H9 (cell line): ENCODE measurements around the gene SLC22A5. TPM values are rescaled to one million over a fixed set of nuclear protein-coding genes. Genes with fewer than 3 reads are reported as not detected.

Source experiments
- DNase-seq: peaks from one replicate; pipeline ENCODE4 v3.0.0-alpha.2; 2017
- H2AFZ ChIP-seq: one replicate; pipeline ENCODE4 v1.6.1; 2013; ENCODE audit warnings: mild to moderate bottlenecking, low read length, control low read depth, moderate library complexity
- H2AK5ac ChIP-seq: 2 replicates; pipeline ENCODE4 v1.6.1; 2013; ENCODE audit warnings: low read length, control low read depth, mixed read lengths; ENCODE audit not compliant: insufficient read length
- H2BK120ac ChIP-seq: one replicate; pipeline ENCODE4 v1.6.1; 2013; ENCODE audit warnings: low read depth, mild to moderate bottlenecking, low read length, control low read depth, inconsistent platforms; ENCODE audit not compliant: poor library complexity, severe bottlenecking
- H2BK12ac ChIP-seq: 2 replicates; pipeline ENCODE4 v1.6.1; 2013; ENCODE audit warnings: low read length, control low read depth, mixed read lengths, low read depth; ENCODE audit not compliant: insufficient read length
- H2BK15ac ChIP-seq: 2 replicates; pipeline ENCODE4 v1.6.1; 2013; ENCODE audit warnings: low read depth, low read length, control low read depth
- H2BK20ac ChIP-seq: one replicate; pipeline ENCODE4 v1.6.1; 2013; ENCODE audit warnings: low read depth, mild to moderate bottlenecking, low read length, control low read depth, inconsistent platforms; ENCODE audit not compliant: poor library complexity, severe bottlenecking
- H2BK5ac ChIP-seq: 2 replicates; pipeline ENCODE4 v1.6.1; 2013; ENCODE audit warnings: low read length, control low read depth, mixed read lengths; ENCODE audit not compliant: insufficient read length
- H3K14ac ChIP-seq: 2 replicates; pipeline ENCODE4 v1.6.1; 2013; ENCODE audit warnings: low read length, control low read depth; ENCODE audit not compliant: insufficient read depth
- H3K18ac ChIP-seq: 2 replicates; pipeline ENCODE4 v1.6.1; 2013; ENCODE audit warnings: low read depth, mild to moderate bottlenecking, mixed read lengths, low read length, control low read depth; ENCODE audit not compliant: insufficient read length
- H3K23ac ChIP-seq: 2 replicates; pipeline ENCODE4 v1.6.1; 2013; ENCODE audit warnings: low read length, control low read depth, mixed read lengths, low read depth; ENCODE audit not compliant: insufficient read length
- H3K23me2 ChIP-seq: 2 replicates; pipeline ENCODE4 v1.6.1; 2013; ENCODE audit warnings: low read depth, mild to moderate bottlenecking, mixed read lengths, low read length, control low read depth; ENCODE audit not compliant: insufficient read length, poor library complexity, severe bottlenecking
- H3K27ac ChIP-seq: 2 replicates; pipeline ENCODE4 v1.5.1; 2013; ENCODE audit warnings: low read length, control low read depth, mixed read lengths, low read depth; ENCODE audit not compliant: insufficient read length
- H3K27me3 ChIP-seq: 2 replicates; pipeline ENCODE4 v1.6.1; 2013; ENCODE audit warnings: low read length, control low read depth, inconsistent platforms; ENCODE audit not compliant: insufficient read depth
- H3K4ac ChIP-seq: 2 replicates; pipeline ENCODE4 v1.6.1; 2013; ENCODE audit warnings: low read depth, mild to moderate bottlenecking, control low read depth, inconsistent platforms, low read length, moderate library complexity
- H3K4me1 ChIP-seq: 2 replicates; pipeline ENCODE4 v1.6.1; 2013; ENCODE audit warnings: low read length, control low read depth, inconsistent platforms; ENCODE audit not compliant: insufficient read depth
- H3K4me2 ChIP-seq: 2 replicates; pipeline ENCODE4 v1.6.1; 2013; ENCODE audit warnings: low read length, control low read depth, mixed read lengths; ENCODE audit not compliant: insufficient read length, insufficient read depth
- H3K56ac ChIP-seq: 2 replicates; pipeline ENCODE4 v1.6.1; 2013; ENCODE audit warnings: low read depth, mild to moderate bottlenecking, mixed read lengths, low read length, control low read depth; ENCODE audit not compliant: insufficient read length
- H3K79me1 ChIP-seq: 2 replicates; pipeline ENCODE4 v1.6.1; 2013; ENCODE audit warnings: low read depth, mild to moderate bottlenecking, moderate library complexity, low read length, control low read depth, inconsistent platforms; ENCODE audit not compliant: insufficient read depth, poor library complexity, severe bottlenecking
- H3K79me2 ChIP-seq: 2 replicates; pipeline ENCODE4 v1.6.1; 2013; ENCODE audit warnings: low read length, control low read depth, inconsistent platforms; ENCODE audit not compliant: insufficient read depth
- H3K9ac ChIP-seq: 2 replicates; pipeline ENCODE4 v1.6.1; 2013; ENCODE audit warnings: low read length, control low read depth, mixed read lengths; ENCODE audit not compliant: insufficient read length; ENCODE audit errors: extremely low read depth
- H3K9me3 ChIP-seq: one replicate; pipeline ENCODE4 v1.6.1; 2013; ENCODE audit warnings: low read depth, low read length, inconsistent platforms; ENCODE audit not compliant: control insufficient read depth
- H3T11ph ChIP-seq: one replicate; pipeline ENCODE4 v1.6.1; 2013; ENCODE audit warnings: mild to moderate bottlenecking, low read length, control low read depth, inconsistent platforms
- H4K20me1 ChIP-seq: one replicate; pipeline ENCODE4 v1.6.1; 2013; ENCODE audit not compliant: control insufficient read depth, insufficient read length, insufficient read depth
- H4K5ac ChIP-seq: 2 replicates; pipeline ENCODE4 v1.6.1; 2013; ENCODE audit warnings: low read depth, mild to moderate bottlenecking, mixed read lengths, low read length, control low read depth; ENCODE audit not compliant: insufficient read length
- H4K8ac ChIP-seq: replicated peaks from 2 replicates; pipeline ENCODE4 v1.6.1; 2013; ENCODE audit warnings: low read length, control low read depth, mixed read lengths, low read depth; ENCODE audit not compliant: insufficient read length
- H4K91ac ChIP-seq: 2 replicates; pipeline ENCODE4 v1.6.1; 2013; ENCODE audit warnings: low read depth, mild to moderate bottlenecking, moderate library complexity, mixed read lengths, low read length, control low read depth; ENCODE audit not compliant: insufficient read length
- H3K27ac Mint-ChIP-seq, 3 experiments: 2 replicates in 2 of 3; 3 replicates in 1 of 3; pipeline ENCODE4 v1.8.0; 2020 to 2021; ENCODE audit warnings: mixed read lengths in 3 of 3, mild to moderate bottlenecking in 1 of 3, moderate library complexity in 1 of 3
- H3K27me3 Mint-ChIP-seq: 2 replicates; pipeline ENCODE4 v1.8.0; 2021; ENCODE audit warnings: low read depth, mild to moderate bottlenecking, moderate library complexity, mixed read lengths
- H3K36me3 Mint-ChIP-seq, 3 experiments: 2 replicates in 2 of 3; 3 replicates in 1 of 3; pipeline ENCODE4 v1.8.0; 2020 to 2021; ENCODE audit warnings: low read depth in 3 of 3, mixed read lengths in 3 of 3; ENCODE audit not compliant: insufficient read depth in 1 of 3
- H3K4me1 Mint-ChIP-seq, 2 experiments: 2 replicates each; pipeline ENCODE4 v1.8.0; 2020; ENCODE audit warnings: mixed read lengths in 2 of 2
- H3K4me3 Mint-ChIP-seq, 2 experiments: 2 replicates in 1 of 2; 3 replicates in 1 of 2; pipeline ENCODE4 v1.8.0; 2020 to 2021; ENCODE audit warnings: mild to moderate bottlenecking in 2 of 2, mixed read lengths in 2 of 2, moderate library complexity in 1 of 2
- H3K9me3 Mint-ChIP-seq, 2 experiments: 2 replicates in 1 of 2; 3 replicates in 1 of 2; pipeline ENCODE4 v1.8.0; 2020; ENCODE audit warnings: mild to moderate bottlenecking in 2 of 2, mixed read lengths in 2 of 2, moderate library complexity in 1 of 2
- CTCF ChIP-seq: fragments of 200-600 bp; sonication (generic); conservative IDR thresholded peaks from 3 replicates; pipeline ENCODE4 v1.8.0; 2021; ENCODE audit warnings: antibody characterized with exemption, mild to moderate bottlenecking
- WGBS: extraction: QIAGEN DNeasy Blood & Tissue Kit; methylation state at CpG from one replicate; pipeline ENCODE4 v1.1.7; 2013; ENCODE audit warnings: missing lambda C conversion rate, low lambda C conversion rate, mixed read lengths; ENCODE audit not compliant: insufficient read length; ENCODE audit errors: extremely low coverage; 5-methylcytosine and 5-hydroxymethylcytosine counted together
- total RNA-seq: library from RNA; stranded (reverse); gene quantifications from 2 replicates; pipeline ENCODE4 v1.2.1, GENCODE V29; 2021

SLC22A5 gene
- total RNA-seq, 1 experiment from 2014 or later: 3.4 TPM

- Histone ChIP-seq H3K4ac (no peak overlapping the region), H3K9me3 (no peaks in the 10 kb centered on the region), H3K18ac (no peak overlapping the region), H3K23ac (no peak overlapping the region), H2BK20ac (no peak overlapping the region), H3K79me2 (no peaks in the 10 kb centered on the region), H3K14ac (no peak overlapping the region), H4K5ac (no peak overlapping the region), H4K91ac (no peak overlapping the region), H3K27me3 (no peaks in the 10 kb centered on the region), H4K8ac (no peak overlapping the region), H2BK120ac (no peak overlapping the region), H3K23me2 (no peaks in the 10 kb centered on the region), H3K9ac (no peak overlapping the region), H2BK15ac (no peak overlapping the region), H3K4me2 (no peak overlapping the region), H3T11ph (no peak overlapping the region), H2AFZ (no peak overlapping the region), H2BK12ac (no peak overlapping the region), H3K27ac (no peak overlapping the region), H4K20me1 (no peaks in the 10 kb centered on the region), H2BK5ac (no peak overlapping the region), H3K4me1 (no peaks in the 10 kb centered on the region), H3K79me1 (no peaks in the 10 kb centered on the region), H3K56ac (no peak overlapping the region), H2AK5ac (no peak overlapping the region)
- Mint-ChIP-seq H3K4me1 (0 out of 4 replicates have a peak, but pooled peaks cover 0 to 6% of the 10 kb centered on the region in 2 experiments), H3K4me3 (no peak overlapping the region), H3K27ac (no peak overlapping the region), H3K9me3 (no peaks in the 10 kb centered on the region), H3K27me3 (no peaks in the 10 kb centered on the region), H3K36me3 (peaks cover 0 to 2% (median 0%) of the 10 kb centered on the region in 3 experiments; a peak in 2 of 7 replicates)
- WGBS: no CpG with 5 or more reads among the region's 4 CpGs
- TF ChIP-seq CTCF: peak; percentile 32; the same call in 1 of the 3 replicates
- DNase-seq: no peak
Measured at GRCh38 chr5:132394667-132395259, 25.3 kb downstream of the SLC22A5 start.
